Endothelial cell of umbilical vein (primary cell): Measurements from ENCODE around the gene TMTC4. TPM values are rescaled to one million over a fixed set of nuclear protein-coding genes. Genes with fewer than 3 reads are reported as not detected.

Experiments
- BruUV-seq: library from RNA; stranded (reverse); fragments of 400-500 nt; replicated peaks from 2 replicates; lab custom pipeline; 2021; lab: Mats Ljungman, UMichigan
- CTCF ChIA-PET: fragments of 300-600, 350-600 bp; sonication (Branson Sonifier 250); formaldehyde crosslinking; loops from one replicate; lab custom pipeline; 2021; ENCODE audit warnings: antibody characterized with exemption, inconsistent platforms; lab: Charles Lee
- POLR2A ChIA-PET: fragments of 300-600, 350-600 bp; sonication (Branson Sonifier 250); formaldehyde crosslinking; loops from one replicate; lab custom pipeline; 2021; ENCODE audit warnings: antibody characterized with exemption, inconsistent platforms; lab: Charles Lee
- DNase-seq: peaks from one replicate; pipeline ENCODE4 v3.0.0-alpha.2; 2011; ENCODE audit warnings: low read depth, low spot score
- FAIRE-seq: peaks from 2 replicates; lab custom pipeline; 2011; peaks lifted over from hg19 to GRCh38; lab: Jason Lieb, UNC
- H2AFZ ChIP-seq: 2 replicates; pipeline ENCODE4 v1.6.0; 2012; ENCODE audit warnings: low read depth, low read length, control low read depth, inconsistent platforms
- H3K27ac ChIP-seq: 2 replicates; pipeline ENCODE4 v1.5.1; 2011; ENCODE audit warnings: low read depth, mild to moderate bottlenecking, control low read depth, low read length, moderate library complexity; ENCODE audit not compliant: insufficient read depth
- H3K27me3 ChIP-seq, 2 experiments: 2 replicates each; pipeline versions ENCODE4 v1.6.0 to v1.6.1; 2011; ENCODE audit warnings: low read length in 2 of 2, mixed read lengths in 1 of 2; ENCODE audit not compliant: control insufficient read depth in 2 of 2, insufficient read depth in 2 of 2
- H3K36me3 ChIP-seq, 2 experiments: 2 replicates in 1 of 2; 3 replicates in 1 of 2; pipeline ENCODE4 v1.5.1; 2011; ENCODE audit warnings: low read length in 2 of 2, mild to moderate bottlenecking in 1 of 2, moderate library complexity in 1 of 2; ENCODE audit not compliant: control insufficient read depth in 2 of 2, insufficient read depth in 2 of 2; ENCODE audit errors: extremely low read depth in 1 of 2
- H3K4me1 ChIP-seq: 3 replicates; pipeline ENCODE4 v1.5.1; 2011; ENCODE audit warnings: mild to moderate bottlenecking, low read length; ENCODE audit not compliant: control insufficient read depth, insufficient read depth; ENCODE audit errors: extremely low read depth
- H3K4me2 ChIP-seq: 2 replicates; pipeline ENCODE4 v1.6.1; 2011; ENCODE audit warnings: low read length, control low read depth, mixed read lengths; ENCODE audit not compliant: insufficient read depth
- H3K4me3 ChIP-seq, 3 experiments: fragments of 200-600 bp in 1 of 3; sonication (generic), shearing (Covaris generic) in 1 of 3; replicated peaks in 1 of 3; 2 replicates each; pipeline ENCODE4 v1.5.1; 2011 to 2016; ENCODE audit warnings: control low read depth in 3 of 3, low read length in 3 of 3, mild to moderate bottlenecking in 2 of 3, inconsistent platforms in 1 of 3, low read depth in 1 of 3, moderate library complexity in 1 of 3; ENCODE audit not compliant: insufficient read depth in 1 of 3
- H3K79me2 ChIP-seq: 2 replicates; pipeline ENCODE4 v1.6.0; 2012; ENCODE audit warnings: low read length, inconsistent platforms; ENCODE audit not compliant: control insufficient read depth, insufficient read depth
- H3K9ac ChIP-seq: replicated peaks from 2 replicates; pipeline ENCODE3; 2011; ENCODE audit warnings: low read length, control low read depth; ENCODE audit not compliant: insufficient read depth; ENCODE audit errors: extremely low read depth
- H3K9me1 ChIP-seq: replicated peaks from 3 replicates; pipeline ENCODE4 v1.6.0; 2011; ENCODE audit warnings: mild to moderate bottlenecking, low read length; ENCODE audit not compliant: control insufficient read depth, insufficient read depth; ENCODE audit errors: extremely low read depth
- H3K9me3 ChIP-seq: replicated peaks from 2 replicates; pipeline ENCODE4 v1.5.1; 2012; ENCODE audit warnings: low read length, inconsistent platforms; ENCODE audit not compliant: control insufficient read depth, insufficient read depth
- H4K20me1 ChIP-seq: replicated peaks from 2 replicates; pipeline ENCODE3; 2011; ENCODE audit warnings: mild to moderate bottlenecking, low read length; ENCODE audit not compliant: control insufficient read depth, insufficient read depth; ENCODE audit errors: extremely low read depth
- EZH2 ChIP-seq: IDR thresholded peaks from 2 replicates; pipeline ENCODE4 v1.6.1; 2012; ENCODE audit warnings: borderline replicate concordance, low read depth, mild to moderate bottlenecking, moderate library complexity, low read length, inconsistent platforms; ENCODE audit not compliant: severe bottlenecking
- FOS ChIP-seq: IDR thresholded peaks from 2 replicates; pipeline ENCODE4 v1.6.1; 2011; ENCODE audit warnings: mild to moderate bottlenecking, low read length, moderate library complexity, borderline replicate concordance; ENCODE audit not compliant: insufficient read depth
- GATA2 ChIP-seq: IDR thresholded peaks from 2 replicates; pipeline ENCODE4 v1.7.0; 2011; ENCODE audit warnings: low read depth, mild to moderate bottlenecking, moderate library complexity, mixed read lengths, low read length; ENCODE audit not compliant: insufficient read length, insufficient read depth
- JUN ChIP-seq: IDR thresholded peaks from 2 replicates; pipeline ENCODE4 v1.6.1; 2011; ENCODE audit warnings: borderline replicate concordance, low read depth; ENCODE audit not compliant: insufficient read length, insufficient read depth
- MAX ChIP-seq: IDR thresholded peaks from 2 replicates; pipeline ENCODE4 v1.6.1; 2011; ENCODE audit not compliant: insufficient read depth, insufficient read length
- MYC ChIP-seq: IDR thresholded peaks from one replicate; pipeline ENCODE4 v1.6.1; 2011; ENCODE audit warnings: mild to moderate bottlenecking, low read depth, low read length
- POLR2A ChIP-seq: IDR thresholded peaks from 2 replicates; pipeline ENCODE4 v1.6.1; 2012; ENCODE audit warnings: low read depth, mild to moderate bottlenecking, control low read depth, low read length
- POLR2AphosphoS5 ChIP-seq: IDR thresholded peaks from 2 replicates; pipeline ENCODE4 v1.6.1; 2012; ENCODE audit warnings: low read depth, mild to moderate bottlenecking, control low read depth, low read length, moderate library complexity; ENCODE audit not compliant: insufficient read depth
- dilution Hi-C: fragments of 300-500 bp; cut with MboI; formaldehyde crosslinking; loops from one replicate; pipeline ENCODE4 v1.15.0; 2019; ENCODE audit warnings: low sequenced_read_pairs; ENCODE audit not compliant: extremely low pct_ligation_motif_present
- intact Hi-C: fragments of 100-400 bp; cut with micrococcal nuclease; formaldehyde crosslinking; loops from one replicate; pipeline ENCODE4 v1.10.0; 2022
- polyA plus RNA-seq, 4 experiments: library from polyadenylated mRNA; depleted of rRNA in 3 of 4; stranded (reverse) in 3 of 4; unstranded in 1 of 4; fragments of >200 nt; gene quantifications; 2 replicates each; pipeline versions ENCODE4 v1.2.1 to v1.2.3, GENCODE V29; 2011 to 2012; ENCODE audit warnings: missing spikeins in 1 of 4
- total RNA-seq: library from RNA; stranded (reverse); gene quantifications from 2 replicates; pipeline ENCODE4 v1.2.3, GENCODE V29; 2021
- TF ChIP-seq, protein P1 (sequence below), 2 donors: IDR thresholded peaks; 1 replicate in 1 of 2; 2 replicates in 1 of 2; pipeline ENCODE4 v1.5.1; 2011; ENCODE audit warnings: low read length in 2 of 2, mild to moderate bottlenecking in 2 of 2, moderate library complexity in 2 of 2, control low read depth in 1 of 2, inconsistent platforms in 1 of 2, low read depth in 1 of 2; ENCODE audit not compliant: insufficient read depth in 1 of 2; ENCODE audit errors: extremely low read depth in 1 of 2

TMTC4 gene
- total and polyA plus RNA-seq, 2 donors (not counting 3 experiments of a cell fraction or from before 2014, with no cell fraction given) = 24.6 to 31.9 TPM

DNA sequence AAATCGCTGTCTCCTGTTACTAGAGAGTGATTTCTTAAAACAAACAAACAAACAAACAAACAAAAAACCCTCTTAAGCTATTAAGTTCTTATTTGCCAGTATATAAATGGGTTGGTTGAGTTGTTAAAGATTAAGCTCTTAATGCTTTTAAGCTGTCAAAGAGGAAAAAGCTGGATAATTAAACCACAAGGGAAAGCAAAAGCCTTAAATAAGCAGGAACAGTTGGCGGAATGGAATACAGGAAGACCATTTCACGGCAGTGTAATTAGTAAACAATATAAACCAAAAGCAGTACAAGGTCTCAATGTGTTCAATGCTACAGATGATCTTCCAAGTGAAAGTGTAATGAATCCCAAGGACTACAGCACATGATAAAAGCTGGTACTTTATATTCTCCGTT is 53.8 kb downstream of the TMTC4 start:
- FAIRE-seq (no peak), DNase-seq (no peak)
- H3K79me2 ChIP-seq = no peaks in the 10 kb centered on the region
- intact Hi-C loops = no loop called here
- no peaks in the 10 kb centered on the region for H4K20me1 ChIP-seq
- H3K4me1 ChIP-seq = peaks cover 5% of the 10 kb centered on the region
- no peak overlapping the region for H3K4me2 ChIP-seq
- H3K9me3 ChIP-seq = no peaks in the 10 kb centered on the region
- no peak overlapping the region for H3K4me3 ChIP-seq
- no peaks in the 10 kb centered on the region for H3K27me3 ChIP-seq
- H2AFZ ChIP-seq = no peak overlapping the region
- no peak overlapping the region for H3K9ac ChIP-seq
- TF ChIP-seq GATA2 (no peak), EZH2 (no peak), POLR2AphosphoS5 (no peak), POLR2A (no peak), FOS (no peak), MYC (no peak), MAX (no peak), JUN (no peak)
- TF ChIP-seq, protein P1, sequence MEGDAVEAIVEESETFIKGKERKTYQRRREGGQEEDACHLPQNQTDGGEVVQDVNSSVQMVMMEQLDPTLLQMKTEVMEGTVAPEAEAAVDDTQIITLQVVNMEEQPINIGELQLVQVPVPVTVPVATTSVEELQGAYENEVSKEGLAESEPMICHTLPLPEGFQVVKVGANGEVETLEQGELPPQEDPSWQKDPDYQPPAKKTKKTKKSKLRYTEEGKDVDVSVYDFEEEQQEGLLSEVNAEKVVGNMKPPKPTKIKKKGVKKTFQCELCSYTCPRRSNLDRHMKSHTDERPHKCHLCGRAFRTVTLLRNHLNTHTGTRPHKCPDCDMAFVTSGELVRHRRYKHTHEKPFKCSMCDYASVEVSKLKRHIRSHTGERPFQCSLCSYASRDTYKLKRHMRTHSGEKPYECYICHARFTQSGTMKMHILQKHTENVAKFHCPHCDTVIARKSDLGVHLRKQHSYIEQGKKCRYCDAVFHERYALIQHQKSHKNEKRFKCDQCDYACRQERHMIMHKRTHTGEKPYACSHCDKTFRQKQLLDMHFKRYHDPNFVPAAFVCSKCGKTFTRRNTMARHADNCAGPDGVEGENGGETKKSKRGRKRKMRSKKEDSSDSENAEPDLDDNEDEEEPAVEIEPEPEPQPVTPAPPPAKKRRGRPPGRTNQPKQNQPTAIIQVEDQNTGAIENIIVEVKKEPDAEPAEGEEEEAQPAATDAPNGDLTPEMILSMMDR (IDR thresholded peaks at IDR 0.05; ENCODE audit: extremely low read depth in 1 of 2, insufficient read depth in 1 of 2, low read depth in 1 of 2, low read length in 2 of 2) = no peak
- BruUV-seq = no TSS peak
- no peaks in the 10 kb centered on the region for H3K9me1 ChIP-seq
- dilution Hi-C loops = no loop called here
- POLR2A ChIA-PET = no interaction called here
- no peak overlapping the region for H3K27ac ChIP-seq
- H3K36me3 ChIP-seq = peaks cover 0 to 3% of the 10 kb centered on the region in 2 experiments
- CTCF ChIA-PET = no interaction called here
